NCI-H1048 (cell line): ENCODE measurements around the gene WDR55.
A peak's percentile ranks its signal among the peaks of the same experiment; 100 is the strongest.
"Not testable (repeated sequence)": the region's sequence is repeated elsewhere in the genome, so short reads cannot be mapped to it uniquely, and the experiment has no call there.

Experiments used
- DNase-seq: peaks from one replicate; lab custom pipeline; 2025; lab: John Stamatoyannopoulos, UW

Gene WDR55, protein sequence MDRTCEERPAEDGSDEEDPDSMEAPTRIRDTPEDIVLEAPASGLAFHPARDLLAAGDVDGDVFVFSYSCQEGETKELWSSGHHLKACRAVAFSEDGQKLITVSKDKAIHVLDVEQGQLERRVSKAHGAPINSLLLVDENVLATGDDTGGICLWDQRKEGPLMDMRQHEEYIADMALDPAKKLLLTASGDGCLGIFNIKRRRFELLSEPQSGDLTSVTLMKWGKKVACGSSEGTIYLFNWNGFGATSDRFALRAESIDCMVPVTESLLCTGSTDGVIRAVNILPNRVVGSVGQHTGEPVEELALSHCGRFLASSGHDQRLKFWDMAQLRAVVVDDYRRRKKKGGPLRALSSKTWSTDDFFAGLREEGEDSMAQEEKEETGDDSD

DNA sequence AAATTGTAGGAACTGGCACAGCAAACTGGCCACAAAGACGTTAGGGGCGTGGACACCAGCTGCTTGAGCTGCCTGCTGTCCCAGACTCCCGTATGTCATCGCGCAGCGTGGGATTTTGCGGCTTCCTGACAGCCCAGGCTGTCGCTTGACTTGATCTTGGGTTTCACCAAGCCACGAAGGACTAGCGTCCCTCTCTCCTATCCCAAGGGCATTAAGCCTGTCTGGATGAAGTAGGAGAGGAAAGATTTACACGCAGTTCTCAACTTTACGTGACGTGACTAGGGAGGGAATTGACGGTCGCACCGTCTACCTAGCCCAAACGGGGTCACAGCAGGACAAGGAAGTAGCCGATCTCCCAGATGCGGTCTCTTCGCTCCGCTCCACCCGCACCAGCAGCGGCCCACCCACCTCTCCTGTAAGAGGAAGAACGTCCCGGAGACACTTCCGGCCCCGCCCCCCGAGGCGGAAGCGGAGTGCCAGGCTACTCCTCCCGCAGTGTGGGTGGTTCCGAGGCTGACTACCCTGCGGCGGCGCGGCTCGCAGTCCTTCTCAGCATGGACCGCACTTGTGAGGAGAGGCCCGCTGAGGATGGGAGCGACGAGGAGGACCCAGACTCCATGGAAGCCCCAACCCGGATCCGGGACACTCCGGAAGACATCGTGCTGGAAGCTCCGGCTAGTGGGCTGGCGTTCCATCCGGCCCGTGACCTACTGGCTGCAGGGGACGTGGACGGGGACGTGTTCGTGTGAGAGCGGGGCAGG is at the start of gene WDR55:
Gene WDR55 (plus strand): TSS at position 546 of the 761 bp plus-strand sequence. CDS start 9 bp downstream, at position 555.
- DNase-seq = peak; percentile 84

DNA sequence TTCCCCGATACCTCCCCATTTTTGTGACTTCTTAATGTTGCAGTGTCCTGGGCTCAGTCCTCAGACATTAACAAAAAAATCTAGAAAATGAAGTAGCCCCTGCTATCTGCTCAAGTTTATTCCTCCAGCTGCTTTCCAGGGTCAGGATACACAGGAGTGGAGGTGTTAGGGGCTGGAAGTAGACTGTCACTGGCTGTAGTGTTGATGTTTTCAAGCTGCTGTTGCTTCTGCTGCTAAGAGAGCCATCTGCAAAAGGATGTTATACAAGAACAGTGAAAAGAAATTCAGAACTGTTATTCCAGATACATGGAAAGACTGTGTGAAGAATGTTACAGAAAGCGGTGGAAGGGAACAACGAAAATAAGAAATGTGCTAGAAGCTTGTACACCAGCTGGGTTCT is 42.4 kb upstream of the WDR55 start:
- no peak for DNase-seq

DNA sequence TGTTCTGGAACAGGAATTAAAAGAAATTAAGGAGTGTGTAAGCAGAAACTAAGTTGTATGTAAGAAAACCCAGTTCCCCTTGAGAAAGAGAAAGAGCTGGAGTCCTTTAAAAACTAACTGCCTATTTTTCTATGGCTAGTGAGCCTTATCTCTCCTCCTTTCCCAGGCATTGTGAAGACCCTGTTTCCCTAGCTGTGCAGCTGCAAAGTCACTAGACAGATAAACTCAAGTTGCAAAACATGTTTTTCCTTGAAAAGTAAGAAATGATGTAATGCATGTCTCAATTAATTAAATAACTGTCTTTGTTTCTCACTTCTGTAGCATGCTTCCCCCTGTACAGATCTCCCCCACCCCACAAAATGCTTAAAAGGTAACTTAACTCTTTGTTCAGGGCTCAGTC is 41.6 kb upstream of the WDR55 start:
- not testable (repeated sequence) for DNase-seq

DNA sequence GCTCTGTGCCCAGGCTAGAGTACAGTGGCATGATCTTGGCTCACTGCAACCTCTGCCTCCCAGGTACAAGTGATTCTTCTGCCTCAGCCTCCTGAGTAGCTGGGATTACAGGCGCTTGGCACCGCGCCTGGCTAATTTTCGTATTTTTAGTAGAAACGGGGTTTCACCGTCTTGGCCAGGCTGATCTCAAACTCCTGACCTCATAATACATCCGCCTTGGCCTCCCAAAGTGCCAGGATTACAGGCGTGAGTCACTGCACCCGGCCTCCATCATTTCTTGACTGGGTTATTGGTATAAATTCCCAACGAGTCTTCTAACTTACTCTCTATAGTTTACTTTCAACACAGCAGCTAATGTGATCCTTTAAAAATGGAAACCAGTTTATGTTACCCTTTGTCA is 39.8 kb upstream of the WDR55 start:
- not testable (repeated sequence) for DNase-seq

DNA sequence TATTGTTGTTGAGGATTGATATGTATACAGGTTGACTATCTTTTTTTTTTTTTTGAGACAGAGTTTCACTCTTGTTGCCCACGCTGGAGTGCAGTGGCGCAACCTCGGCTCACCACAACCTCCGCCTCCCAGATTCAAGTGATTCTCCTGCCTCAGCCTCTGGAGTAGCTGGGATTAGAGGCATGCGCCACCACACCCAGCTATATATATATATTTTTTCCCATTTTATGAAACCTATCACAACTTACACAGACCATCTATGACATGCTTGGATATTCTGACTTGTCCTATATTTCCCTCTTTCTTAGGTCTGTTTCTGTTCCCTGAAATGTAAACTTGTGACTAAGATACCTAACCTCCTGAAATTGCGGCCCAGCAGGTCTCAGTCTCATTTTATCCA is 36.7 kb upstream of the WDR55 start:
- no peak for DNase-seq

DNA sequence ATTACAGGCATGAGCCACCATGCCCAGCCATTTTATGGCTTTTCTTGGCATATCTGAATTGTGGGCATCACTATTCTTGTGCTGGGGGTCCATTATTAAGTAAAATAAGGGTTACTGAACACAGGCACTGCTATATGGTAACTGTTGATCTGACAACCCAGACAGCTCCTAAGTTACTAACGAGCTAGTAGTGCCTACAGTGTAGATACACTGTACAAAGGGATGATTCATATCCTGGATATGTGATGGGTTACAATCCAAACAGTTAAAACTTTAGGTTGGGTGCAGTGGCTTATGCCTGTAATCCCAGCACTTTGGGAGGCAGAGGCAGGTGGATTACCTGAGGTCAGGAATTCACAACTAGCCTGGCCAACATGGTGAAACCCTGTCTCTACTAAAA is 36.0 kb upstream of the WDR55 start:
- no peak for DNase-seq

DNA sequence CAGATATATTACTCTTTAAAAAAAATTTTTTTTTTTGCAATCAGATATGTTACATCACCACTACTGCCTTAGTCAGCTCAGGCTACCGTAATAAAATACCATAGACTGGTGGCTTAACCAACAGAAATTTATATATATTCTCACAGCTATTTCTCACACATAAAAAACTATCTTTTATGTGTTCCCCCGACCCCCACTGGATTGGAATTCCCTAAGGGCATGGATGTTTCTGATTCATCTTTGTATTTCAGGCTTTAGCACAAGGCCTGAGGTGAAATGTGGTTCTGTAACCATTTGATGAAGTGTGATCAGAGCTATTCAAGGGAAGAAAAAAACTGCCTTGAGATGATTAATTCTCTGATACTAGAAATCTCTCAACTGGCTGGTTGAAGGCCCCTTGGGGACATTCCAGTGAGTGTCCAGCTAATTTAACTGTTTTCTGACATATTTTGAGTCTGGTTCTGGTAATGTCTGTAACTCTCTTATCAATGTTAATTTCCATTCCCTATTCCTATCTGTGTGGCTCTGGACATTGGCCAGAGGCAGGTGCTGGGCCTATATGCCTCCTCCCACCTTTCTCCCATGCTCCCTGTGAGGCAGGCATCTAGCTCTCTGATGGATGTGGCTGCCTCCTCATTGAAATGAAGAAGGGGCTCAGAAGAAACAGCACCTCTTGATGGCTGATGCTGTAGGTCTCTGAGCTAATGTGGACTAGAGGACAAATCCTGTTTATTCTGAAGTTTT is 34.2 kb upstream of the WDR55 start:
- DNase-seq = no peak

DNA sequence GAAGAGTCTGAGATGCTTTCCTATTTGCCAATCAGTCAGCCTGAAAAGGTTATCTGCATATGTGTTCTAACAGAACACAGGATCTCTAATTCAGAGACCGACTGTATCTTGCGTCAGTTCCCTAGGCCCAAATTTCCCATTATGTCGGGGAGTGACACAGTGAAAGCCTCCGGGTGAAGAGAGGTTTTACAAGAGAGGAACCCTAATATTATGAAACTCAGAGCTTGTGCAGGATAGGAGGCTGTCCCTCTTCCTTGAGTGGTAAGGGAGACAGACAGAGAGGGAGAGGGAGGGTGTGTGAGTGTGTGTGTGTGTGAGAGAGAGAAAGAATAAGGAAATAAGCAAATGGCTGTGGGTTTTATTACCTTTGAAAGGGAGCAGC is 33.7 kb upstream of the WDR55 start:
- DNase-seq = no peak

DNA sequence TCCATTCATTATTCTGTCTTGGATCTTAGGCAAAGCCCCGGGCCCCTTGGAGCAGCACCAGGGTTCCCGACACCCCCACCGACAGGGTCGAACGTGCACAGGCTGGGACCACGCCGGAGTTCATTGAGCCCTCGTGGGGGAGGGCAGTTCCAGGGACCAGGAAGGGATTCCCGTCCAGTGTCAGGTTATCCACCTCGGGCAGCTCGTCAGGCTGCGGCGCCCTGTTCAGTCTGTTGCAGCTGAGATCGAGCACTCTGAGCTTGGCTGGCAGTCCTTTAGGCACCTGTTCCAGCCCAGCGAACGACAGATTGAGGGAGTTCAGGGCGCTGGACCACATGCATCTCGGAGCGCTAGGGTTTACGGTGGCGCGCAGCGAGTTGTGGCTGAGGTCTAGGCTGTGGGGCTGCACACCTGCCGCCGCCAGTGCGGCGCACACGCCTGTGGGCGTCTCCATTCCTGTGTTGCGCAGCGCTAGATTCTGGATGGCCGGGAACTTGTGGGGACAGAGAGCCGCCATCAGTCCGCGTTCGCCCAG is 32.8 kb upstream of the WDR55 start:
- no peak for DNase-seq

DNA sequence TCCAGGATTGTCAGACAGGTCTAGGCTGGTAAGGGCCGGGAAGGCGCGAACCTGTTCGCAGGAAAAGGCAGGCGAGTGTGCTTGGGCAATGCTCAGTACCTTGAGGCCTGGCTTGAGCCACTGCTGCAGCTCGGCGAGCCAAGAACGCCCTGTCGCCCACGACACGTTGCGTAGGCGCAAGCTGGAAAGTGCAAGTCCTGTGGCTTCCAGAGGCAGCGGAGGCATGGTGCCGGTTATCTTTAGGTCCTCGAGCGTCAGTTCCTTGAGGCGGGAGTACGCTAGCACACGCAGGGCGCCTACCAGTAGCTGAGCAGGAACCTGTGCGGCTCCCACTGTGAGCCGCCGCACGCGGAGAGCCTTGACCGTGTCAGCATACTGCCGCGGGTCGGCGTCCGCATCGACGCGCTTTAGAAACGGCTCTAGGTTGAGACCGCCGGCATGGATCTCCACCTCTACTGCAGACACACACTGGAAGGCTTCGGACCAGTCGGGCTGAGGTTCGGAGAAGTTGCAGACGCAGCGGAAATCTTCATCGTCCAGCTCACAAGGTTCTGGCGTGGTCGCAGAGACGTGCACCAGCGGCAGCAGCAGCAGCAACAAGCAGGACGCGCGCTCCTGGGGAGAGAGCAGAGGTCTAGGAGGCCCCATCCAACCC is 32.2 kb upstream of the WDR55 start:
- no peak for DNase-seq

DNA sequence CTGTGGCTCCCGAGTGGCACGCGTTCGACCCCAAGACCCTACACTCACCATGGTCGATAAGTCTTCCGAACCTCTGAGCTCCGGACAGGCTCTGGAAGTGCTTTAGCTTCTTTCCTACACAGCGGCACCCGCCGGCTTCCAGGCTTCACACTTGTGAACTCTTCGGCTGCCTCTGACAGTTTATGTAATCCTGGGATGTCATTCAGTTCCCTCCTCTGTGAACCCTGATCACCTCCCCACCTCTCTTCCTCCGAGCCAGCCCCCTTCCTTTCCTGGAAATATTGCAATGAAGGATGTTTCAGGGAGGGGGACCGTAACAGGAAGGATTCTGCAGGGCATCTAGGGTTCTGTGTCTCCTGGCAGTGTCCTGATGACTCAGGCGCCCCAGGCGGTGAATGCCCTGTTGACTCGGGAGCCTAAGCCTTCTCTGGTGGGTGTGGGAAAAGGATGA is 31.7 kb upstream of the WDR55 start, which contains the start of gene CD14:
Gene CD14 (minus strand): TSS at position 155 of the 451 bp plus-strand sequence. CDS start 104 bp downstream, at position 51.
- no peak for DNase-seq

DNA sequence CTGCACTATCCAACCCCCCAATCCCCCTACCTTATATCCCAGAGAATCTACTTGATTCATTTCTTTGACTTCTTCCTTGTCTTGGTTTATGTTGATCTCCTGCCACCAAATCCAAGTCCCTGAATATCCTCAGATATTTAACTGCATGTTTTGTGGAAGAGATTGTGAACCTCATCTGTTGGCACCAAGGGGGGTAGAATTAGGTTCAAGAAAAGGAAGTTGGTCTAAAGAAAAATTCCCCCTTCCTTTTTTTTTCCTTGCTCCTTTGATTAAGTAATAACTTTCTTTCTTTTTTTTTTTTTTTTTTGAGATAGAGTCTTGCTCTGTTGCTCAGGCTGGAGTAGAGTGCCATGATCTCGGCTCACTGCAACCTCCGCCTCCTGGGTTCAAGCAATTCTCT is 31.2 kb upstream of the WDR55 start:
- no peak for DNase-seq

DNA sequence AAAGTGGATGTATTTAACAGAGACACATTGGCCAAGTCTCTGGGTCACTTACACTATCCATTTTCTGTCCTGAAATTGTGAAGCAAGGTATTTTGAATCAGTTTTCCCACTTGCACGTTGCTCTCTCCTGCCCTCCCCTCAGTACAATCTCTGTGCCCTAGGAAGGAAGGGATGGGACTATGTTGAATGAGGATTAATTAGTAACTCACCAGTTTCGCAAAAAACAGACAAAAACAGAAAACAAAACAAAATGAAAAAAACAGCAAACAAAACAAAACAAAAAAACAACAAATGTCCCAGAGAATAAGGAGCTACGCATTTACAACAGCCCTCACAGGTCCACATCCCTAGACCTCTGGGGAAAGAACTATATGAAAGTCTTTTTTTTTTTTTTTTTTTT is 30.6 kb upstream of the WDR55 start:
- no peak for DNase-seq

DNA sequence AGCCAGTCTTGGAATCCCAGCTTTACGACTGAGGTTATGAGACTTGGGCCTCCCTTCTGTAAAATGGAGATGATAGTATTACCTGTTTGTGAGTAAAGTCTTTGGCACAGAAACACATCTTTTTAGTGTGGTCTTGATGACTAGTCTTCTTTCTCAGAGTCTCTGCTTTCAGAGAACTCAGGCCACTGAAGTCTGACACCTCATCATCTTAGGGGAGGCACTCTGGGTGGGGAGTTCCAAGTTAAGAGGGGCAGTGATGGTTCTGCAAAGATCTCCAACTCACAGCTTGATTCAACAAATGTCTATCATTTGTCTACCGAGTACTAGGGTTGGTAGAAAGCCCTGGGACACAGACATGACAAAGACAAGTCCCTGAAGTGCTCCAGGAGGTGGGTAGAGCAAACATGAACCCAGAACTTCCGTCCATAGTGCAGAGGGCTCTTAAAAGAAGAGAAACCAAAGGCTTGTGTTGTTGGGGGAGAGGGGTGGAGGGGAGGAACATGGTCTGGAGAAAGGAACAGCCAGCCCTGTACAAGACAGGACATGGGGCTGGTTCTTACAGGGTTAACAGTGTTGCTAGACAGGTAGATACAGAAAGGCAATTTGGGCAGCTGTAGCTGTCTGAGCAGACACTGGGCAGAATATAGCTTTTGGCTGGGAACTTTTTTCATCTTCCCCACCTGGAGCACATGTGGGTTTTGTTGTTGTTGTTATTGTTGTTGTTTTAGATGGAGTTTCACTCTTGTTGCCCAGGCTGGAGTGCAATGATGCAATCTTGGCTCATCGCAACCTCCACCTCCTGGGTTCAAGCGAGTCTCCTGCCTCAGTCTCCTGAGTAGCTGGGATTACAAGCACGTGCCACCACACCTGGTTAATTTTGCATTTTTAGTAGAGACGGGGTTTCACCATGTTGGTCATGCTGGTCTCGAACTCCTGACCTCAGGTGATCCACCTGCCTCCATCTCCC is 29.1 kb upstream of the WDR55 start:
- DNase-seq = no peak

DNA sequence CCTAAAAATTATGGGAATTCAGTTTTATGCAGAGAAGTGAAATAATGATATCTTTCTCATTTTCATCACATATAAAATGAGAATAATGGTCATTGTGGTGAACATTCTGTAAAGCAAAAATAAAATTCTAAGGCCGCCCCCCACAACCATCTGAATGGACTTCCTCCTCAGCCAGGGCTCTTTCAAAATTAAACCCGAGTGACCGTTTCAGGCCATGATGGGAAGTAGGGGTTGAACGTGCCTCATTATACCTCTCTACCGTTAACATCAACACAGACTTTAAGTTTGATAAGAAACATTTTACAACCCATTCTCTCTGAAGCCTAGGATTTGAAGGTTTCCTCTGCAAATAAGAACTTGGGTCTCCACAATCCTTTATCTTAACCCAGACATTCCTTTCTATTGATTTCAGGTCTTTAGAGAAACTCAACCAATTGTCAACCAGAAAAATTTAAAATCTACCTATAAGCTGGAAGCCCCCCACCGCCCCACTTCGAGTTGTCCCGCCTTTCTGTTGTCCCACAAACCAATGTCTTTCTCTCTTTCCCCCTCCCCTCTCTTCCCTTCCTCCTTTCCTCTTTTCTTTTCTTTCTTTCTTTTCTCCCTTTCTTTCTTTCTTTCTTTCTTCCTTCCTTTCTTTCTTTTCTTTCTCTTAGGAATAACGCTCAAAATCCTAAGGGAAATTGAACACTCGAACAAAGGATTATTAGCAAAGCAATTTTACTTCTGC is 27.2 kb upstream of the WDR55 start:
- no peak for DNase-seq

DNA sequence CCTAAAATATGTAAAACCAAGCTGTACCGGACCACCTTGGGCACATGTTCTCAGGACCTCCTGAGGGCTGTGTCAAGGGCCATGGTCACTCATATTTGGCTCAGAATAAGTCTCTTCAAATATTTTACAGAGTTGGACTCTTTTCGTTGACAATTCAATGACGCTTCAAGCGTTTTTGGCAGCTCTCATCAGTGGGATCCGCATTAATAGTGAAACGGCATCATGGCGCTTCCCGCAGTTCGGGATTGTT is 25.9 kb upstream of the WDR55 start:
- DNase-seq = not testable (repeated sequence)

DNA sequence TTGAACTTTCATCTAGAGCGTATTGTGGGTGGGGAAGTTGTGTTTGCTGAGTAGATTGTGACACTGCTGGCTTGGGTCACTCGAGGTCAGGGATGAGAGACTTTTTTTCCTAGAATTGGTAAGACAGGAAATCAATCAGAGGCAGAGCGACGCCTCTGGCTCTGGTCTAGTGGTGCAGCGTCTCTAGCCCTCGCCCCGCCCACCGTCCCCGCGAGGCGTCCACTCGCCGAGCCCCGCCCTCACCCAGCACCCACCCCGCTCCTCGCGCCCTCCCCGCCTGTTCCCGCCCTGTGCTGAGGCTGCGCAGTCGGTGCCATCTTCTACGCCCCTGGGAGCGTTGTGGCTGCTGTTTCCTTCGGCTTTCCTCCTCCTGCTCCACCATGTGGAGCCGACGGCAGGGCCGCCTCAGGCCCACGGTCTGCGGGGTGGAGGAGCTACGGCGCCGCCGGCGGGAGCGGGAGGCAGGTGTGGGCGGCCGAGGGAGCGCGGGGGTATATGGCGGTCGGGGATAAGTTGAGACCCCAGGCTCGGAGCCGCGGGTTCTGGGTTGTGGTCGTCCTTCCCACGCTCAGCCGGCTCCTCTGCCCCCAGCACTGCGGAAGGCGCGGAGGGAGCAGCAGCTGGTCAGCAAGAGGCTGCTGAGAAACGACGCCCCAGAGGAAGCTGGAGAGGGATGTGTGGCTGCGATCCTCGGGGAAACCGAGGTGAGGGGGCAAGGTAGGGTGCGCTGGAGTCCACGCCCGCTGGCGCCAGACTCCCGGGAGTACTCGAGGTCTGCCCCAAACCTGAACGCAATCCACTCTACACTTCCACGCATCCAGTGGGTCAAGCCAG is 25.3 kb upstream of the WDR55 start, which contains the start of gene TMCO6:
Gene TMCO6 (plus strand): TSS at position 304 of the 834 bp plus-strand sequence. CDS start 77 bp downstream, at position 381.
- peak; percentile 92 for DNase-seq

DNA sequence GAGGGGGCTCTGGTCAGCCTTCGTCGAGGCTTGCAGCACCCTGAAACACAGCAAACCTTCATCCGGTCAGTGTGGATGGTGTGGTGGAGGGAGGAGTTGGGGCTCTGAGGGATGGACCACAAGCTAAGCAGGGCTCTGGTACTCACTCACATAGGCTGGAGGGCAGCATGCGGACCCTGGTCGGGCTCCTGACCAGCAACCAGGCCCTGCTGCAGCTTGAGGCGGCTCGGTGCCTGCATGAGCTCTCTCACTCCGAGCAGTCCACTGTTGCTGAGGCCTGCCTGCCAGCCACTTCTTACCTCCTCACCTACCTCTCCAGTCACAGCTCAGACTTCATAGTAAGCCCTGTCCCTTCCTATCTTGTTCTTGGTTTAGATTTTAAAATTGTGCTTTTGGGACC is 23.0 kb upstream of the WDR55 start:
- DNase-seq = no peak

DNA sequence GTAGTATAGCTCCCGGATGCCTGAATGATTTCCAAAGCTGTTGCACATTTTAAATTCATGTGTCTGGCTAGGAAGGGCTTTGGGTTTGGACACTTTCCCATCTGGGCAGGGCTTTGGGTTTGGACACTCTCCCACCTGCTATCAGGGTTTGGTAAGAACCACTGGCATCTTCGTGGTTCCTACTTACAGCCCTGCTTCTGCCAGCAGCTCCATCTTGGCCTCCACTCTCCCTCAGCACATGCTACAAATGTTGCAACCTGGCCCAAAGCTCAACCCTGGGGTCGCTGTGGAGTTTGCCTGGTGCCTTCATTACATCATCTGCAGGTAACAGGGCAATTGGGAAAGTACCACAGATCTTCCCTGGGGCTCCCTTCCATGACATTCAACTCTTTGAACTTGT is 22.0 kb upstream of the WDR55 start:
- no peak for DNase-seq
